Measurements from ENCODE around the gene KAT6B.

Gene KAT6B

DNA sequence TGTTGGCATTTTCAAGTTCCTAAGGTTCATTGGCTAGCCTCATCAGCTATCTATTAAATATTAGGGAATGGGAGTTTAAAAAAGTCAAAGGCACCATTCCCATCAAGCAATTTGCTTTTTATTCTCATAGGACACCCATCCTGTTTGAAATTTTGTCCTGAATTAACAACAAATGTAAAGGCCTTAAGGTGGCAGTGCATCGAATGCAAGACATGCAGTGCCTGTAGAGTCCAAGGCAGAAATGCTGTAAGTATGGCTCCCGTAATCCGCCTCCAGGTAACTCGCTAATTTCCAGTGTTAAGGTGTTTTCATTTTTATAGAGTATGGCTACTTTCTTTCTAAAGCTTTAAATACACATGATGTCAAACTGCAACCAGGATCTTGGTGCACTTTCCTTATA is 143.1 kb downstream of the KAT6B start:
- peaks cover 2 to 20% of the 10 kb centered on the region in 2 donors for H3K4me1 ChIP-seq (ENCODE audit: control insufficient read depth in 2 of 2, insufficient read depth in 1 of 2, low read depth in 1 of 2, low read length in 2 of 2)
- H3K4ac ChIP-seq (ENCODE audit: low read length): no peak overlapping the region
- no peak overlapping the region for H2BK12ac ChIP-seq (ENCODE audit: low read length)
- no peak overlapping the region for H3K4me3 ChIP-seq (ENCODE audit: low read length in 2 of 2)
- no peak overlapping the region for H3K4me2 ChIP-seq (ENCODE audit: insufficient read depth, low read length, poor library complexity, severe bottlenecking)
- no peak overlapping the region for H2BK120ac ChIP-seq (ENCODE audit: low read depth, low read length)
- H4K8ac ChIP-seq (ENCODE audit: low read depth, low read length): no peak overlapping the region
- H3K23ac ChIP-seq (ENCODE audit: low read depth, low read length, poor library complexity): no peak overlapping the region
- H3K27ac ChIP-seq (replicated peaks; ENCODE audit: low read length): no peak overlapping the region
- no peak overlapping the region for H3K18ac ChIP-seq (ENCODE audit: low read length)
- no peak overlapping the region for H4K91ac ChIP-seq (ENCODE audit: low read depth, low read length, poor library complexity)
- no peak overlapping the region for H2BK5ac ChIP-seq (ENCODE audit: low read length)
- H3K14ac ChIP-seq (ENCODE audit: low read length): no peak overlapping the region
- H2AK5ac ChIP-seq (ENCODE audit: low read depth, low read length): no peak overlapping the region
- H3K36me3 ChIP-seq (replicated peaks in 1 of 2; ENCODE audit: control insufficient read depth in 2 of 2, insufficient read depth in 2 of 2, low read length in 2 of 2): peaks cover 0 to 2% of the 10 kb centered on the region in 2 donors
- no peaks in the 10 kb centered on the region for H3K27me3 ChIP-seq (ENCODE audit: control insufficient read depth in 3 of 3, insufficient read depth in 3 of 3, low read depth in 1 of 3, low read length in 3 of 3)
- H3K79me1 ChIP-seq (ENCODE audit: low read depth, low read length): peaks cover 2% of the 10 kb centered on the region
- H3K9me3 ChIP-seq (replicated peaks in 1 of 2; ENCODE audit: control insufficient read depth in 2 of 2, insufficient read depth in 1 of 2, low read depth in 1 of 2, low read length in 2 of 2): peaks cover 0 to 4% of the 10 kb centered on the region in 2 donors
- H2AFZ ChIP-seq (ENCODE audit: low read length): no peak overlapping the region
- H2BK15ac ChIP-seq (ENCODE audit: low read length): no peak overlapping the region
- H3K9ac ChIP-seq (ENCODE audit: low read depth, low read length, poor library complexity): no peak overlapping the region
- WGBS, 2 donors (ENCODE audit: extremely low coverage in 2 of 2, insufficient read length in 2 of 2, insufficient replicate concordance in 1 of 2): no CpG with 5 or more reads among the region's 4 CpGs
- no peak for DNase-seq (ENCODE audit: low spot score)

- Histone ChIP-seq H3K4me1 (ENCODE audit: control insufficient read depth in 2 of 2, insufficient read depth in 1 of 2, low read depth in 1 of 2, low read length in 2 of 2) (peaks cover 0 to 7% of the 10 kb centered on the region in 2 donors), H3K14ac (ENCODE audit: low read length) (no peak overlapping the region), H3K27ac (replicated peaks; ENCODE audit: low read length) (no peak overlapping the region), H3K4me2 (ENCODE audit: insufficient read depth, low read length, poor library complexity, severe bottlenecking) (no peak overlapping the region), H4K8ac (ENCODE audit: low read depth, low read length) (no peak overlapping the region), H2AFZ (ENCODE audit: low read length) (no peak overlapping the region), H3K36me3 (replicated peaks in 1 of 2; ENCODE audit: control insufficient read depth in 2 of 2, insufficient read depth in 2 of 2, low read length in 2 of 2) (peaks cover 8 to 25% of the 10 kb centered on the region in 2 donors), H2BK12ac (ENCODE audit: low read length) (no peak overlapping the region), H2BK15ac (ENCODE audit: low read length) (no peak overlapping the region), H2BK120ac (ENCODE audit: low read depth, low read length) (no peak overlapping the region), H3K9ac (ENCODE audit: low read depth, low read length, poor library complexity) (no peak overlapping the region), H4K91ac (ENCODE audit: low read depth, low read length, poor library complexity) (no peak overlapping the region), H3K4ac (ENCODE audit: low read length) (no peak overlapping the region), H3K4me3 (ENCODE audit: low read length in 2 of 2) (no peak overlapping the region), H3K18ac (ENCODE audit: low read length) (no peak overlapping the region), H3K79me1 (ENCODE audit: low read depth, low read length) (peaks cover 2% of the 10 kb centered on the region), H3K23ac (ENCODE audit: low read depth, low read length, poor library complexity) (no peak overlapping the region), H2AK5ac (ENCODE audit: low read depth, low read length) (no peak overlapping the region), H3K9me3 (replicated peaks in 1 of 2; ENCODE audit: control insufficient read depth in 2 of 2, insufficient read depth in 1 of 2, low read depth in 1 of 2, low read length in 2 of 2) (no peaks in the 10 kb centered on the region), H2BK5ac (ENCODE audit: low read length) (no peak overlapping the region), H3K27me3 (ENCODE audit: control insufficient read depth in 3 of 3, insufficient read depth in 3 of 3, low read depth in 1 of 3, low read length in 3 of 3) (no peaks in the 10 kb centered on the region)
- WGBS, 2 donors (ENCODE audit: extremely low coverage in 2 of 2, insufficient read length in 2 of 2, insufficient replicate concordance in 1 of 2): no CpG with 5 or more reads among the region's 2 CpGs
- DNase-seq (ENCODE audit: low spot score): no peak
Observed at GRCh38 chr10:74973741-74974392, 147.5 kb downstream of the KAT6B start.

DNA sequence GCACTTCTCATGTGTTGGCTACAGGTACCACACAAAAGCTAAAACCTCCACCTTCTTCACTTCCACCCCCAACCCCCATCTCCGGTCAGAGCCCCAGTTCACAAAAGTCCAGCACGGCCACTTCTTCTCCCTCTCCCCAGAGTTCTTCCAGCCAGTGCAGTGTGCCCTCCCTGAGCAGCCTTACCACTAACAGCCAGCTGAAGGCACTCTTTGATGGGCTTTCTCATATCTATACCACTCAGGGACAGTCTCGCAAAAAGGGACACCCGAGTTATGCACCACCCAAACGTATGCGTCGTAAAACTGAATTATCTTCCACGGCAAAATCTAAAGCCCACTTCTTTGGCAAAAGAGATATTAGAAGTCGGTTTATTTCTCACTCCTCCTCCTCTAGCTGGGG is 149.4 kb downstream of the KAT6B start:
- no peak for DNase-seq (ENCODE audit: low spot score)
- Histone ChIP-seq H3K23ac (ENCODE audit: low read depth, low read length, poor library complexity) (no peak overlapping the region), H3K18ac (ENCODE audit: low read length) (no peak overlapping the region), H2BK15ac (ENCODE audit: low read length) (no peak overlapping the region), H4K8ac (ENCODE audit: low read depth, low read length) (no peak overlapping the region), H3K27me3 (ENCODE audit: control insufficient read depth in 3 of 3, insufficient read depth in 3 of 3, low read depth in 1 of 3, low read length in 3 of 3) (no peaks in the 10 kb centered on the region), H3K4me1 (ENCODE audit: control insufficient read depth in 2 of 2, insufficient read depth in 1 of 2, low read depth in 1 of 2, low read length in 2 of 2) (no peaks in the 10 kb centered on the region), H3K36me3 (replicated peaks in 1 of 2; ENCODE audit: control insufficient read depth in 2 of 2, insufficient read depth in 2 of 2, low read length in 2 of 2) (peaks cover 8 to 36% of the 10 kb centered on the region in 2 donors), H3K4ac (ENCODE audit: low read length) (no peak overlapping the region), H2AK5ac (ENCODE audit: low read depth, low read length) (no peak overlapping the region), H3K27ac (replicated peaks; ENCODE audit: low read length) (no peak overlapping the region), H2AFZ (ENCODE audit: low read length) (no peak overlapping the region), H2BK120ac (ENCODE audit: low read depth, low read length) (no peak overlapping the region), H2BK5ac (ENCODE audit: low read length) (no peak overlapping the region), H4K91ac (ENCODE audit: low read depth, low read length, poor library complexity) (no peak overlapping the region), H3K4me3 (ENCODE audit: low read length in 2 of 2) (no peak overlapping the region), H3K9me3 (replicated peaks in 1 of 2; ENCODE audit: control insufficient read depth in 2 of 2, insufficient read depth in 1 of 2, low read depth in 1 of 2, low read length in 2 of 2) (no peaks in the 10 kb centered on the region), H3K4me2 (ENCODE audit: insufficient read depth, low read length, poor library complexity, severe bottlenecking) (no peak overlapping the region), H2BK12ac (ENCODE audit: low read length) (no peak overlapping the region), H3K79me1 (ENCODE audit: low read depth, low read length) (peaks cover 2% of the 10 kb centered on the region), H3K9ac (ENCODE audit: low read depth, low read length, poor library complexity) (no peak overlapping the region), H3K14ac (ENCODE audit: low read length) (no peak overlapping the region)
- no CpG with 5 or more reads among the region's 9 CpGs for WGBS, 2 donors (ENCODE audit: extremely low coverage in 2 of 2, insufficient read length in 2 of 2, insufficient replicate concordance in 1 of 2)

GRCh38 chr10:74976565-74976964 is 150.2 kb downstream of the KAT6B start:
- Histone ChIP-seq H3K79me1 (ENCODE audit: low read depth, low read length) (peaks cover 2% of the 10 kb centered on the region), H2AFZ (ENCODE audit: low read length) (no peak overlapping the region), H3K4me1 (ENCODE audit: control insufficient read depth in 2 of 2, insufficient read depth in 1 of 2, low read depth in 1 of 2, low read length in 2 of 2) (no peaks in the 10 kb centered on the region), H3K4me3 (ENCODE audit: low read length in 2 of 2) (no peak overlapping the region), H3K9me3 (replicated peaks in 1 of 2; ENCODE audit: control insufficient read depth in 2 of 2, insufficient read depth in 1 of 2, low read depth in 1 of 2, low read length in 2 of 2) (no peaks in the 10 kb centered on the region), H4K91ac (ENCODE audit: low read depth, low read length, poor library complexity) (no peak overlapping the region), H4K8ac (ENCODE audit: low read depth, low read length) (no peak overlapping the region), H3K9ac (ENCODE audit: low read depth, low read length, poor library complexity) (no peak overlapping the region), H3K36me3 (replicated peaks in 1 of 2; ENCODE audit: control insufficient read depth in 2 of 2, insufficient read depth in 2 of 2, low read length in 2 of 2) (peaks cover 8 to 36% of the 10 kb centered on the region in 2 donors), H3K27ac (replicated peaks; ENCODE audit: low read length) (no peak overlapping the region), H2AK5ac (ENCODE audit: low read depth, low read length) (no peak overlapping the region), H2BK120ac (ENCODE audit: low read depth, low read length) (no peak overlapping the region), H2BK12ac (ENCODE audit: low read length) (no peak overlapping the region), H3K4ac (ENCODE audit: low read length) (no peak overlapping the region), H3K27me3 (ENCODE audit: control insufficient read depth in 3 of 3, insufficient read depth in 3 of 3, low read depth in 1 of 3, low read length in 3 of 3) (no peaks in the 10 kb centered on the region), H3K4me2 (ENCODE audit: insufficient read depth, low read length, poor library complexity, severe bottlenecking) (no peak overlapping the region), H2BK15ac (ENCODE audit: low read length) (no peak overlapping the region), H3K14ac (ENCODE audit: low read length) (no peak overlapping the region), H2BK5ac (ENCODE audit: low read length) (no peak overlapping the region), H3K18ac (ENCODE audit: low read length) (no peak overlapping the region), H3K23ac (ENCODE audit: low read depth, low read length, poor library complexity) (no peak overlapping the region)
- WGBS, 2 donors (ENCODE audit: extremely low coverage in 2 of 2, insufficient read length in 2 of 2, insufficient replicate concordance in 1 of 2): no CpG with 5 or more reads among the region's 6 CpGs
- DNase-seq (ENCODE audit: low spot score): no peak
